Measurements from ENCODE around the gene EXOSC7. TPM values are rescaled to one million over a fixed set of nuclear protein-coding genes. Genes with fewer than 3 reads are reported as not detected.

The EXOSC7 gene
- total and polyA plus RNA-seq, 2 donors (not counting 1 experiment from before 2014, with no cell fraction given), result 25.5 to 40.0 TPM

- Histone ChIP-seq H3K4me1 (ENCODE audit: control insufficient read depth in 2 of 2, insufficient read depth in 2 of 2, low read length in 2 of 2) (peaks cover 23 to 33% of the 10 kb centered on the region in 2 donors), H3K36me3 (replicated peaks in 1 of 2; ENCODE audit: control extremely low read depth in 1 of 2, control insufficient read depth in 1 of 2, extremely low read depth in 1 of 2, insufficient read depth in 2 of 2, low read length in 1 of 2) (no peaks in the 10 kb centered on the region), H2AFZ (ENCODE audit: insufficient read depth, low read depth, low read length, poor library complexity, severe bottlenecking) (no peak overlapping the region), H3K79me2 (ENCODE audit: control insufficient read depth, insufficient read depth, low read length) (no peaks in the 10 kb centered on the region), H3K27me3 (replicated peaks in 1 of 4; ENCODE audit: control extremely low read depth in 1 of 4, control insufficient read depth in 3 of 4, insufficient read depth in 4 of 4, low read length in 3 of 4) (peaks cover 0 to 28% (median 9%) of the 10 kb centered on the region in 4 experiments), H3K9me3 (ENCODE audit: control extremely low read depth in 1 of 3, control insufficient read depth in 2 of 3, insufficient read depth in 1 of 3, low read length in 2 of 3) (peaks cover 0 to 5% (median 0%) of the 10 kb centered on the region in 3 donors), H3K4me2 (replicated peaks; ENCODE audit: low read depth, low read length, poor library complexity, severe bottlenecking) (peak overlapping the region; percentile 37), H3K27ac (ENCODE audit: low read length in 2 of 2) (no peak overlapping the region), H3K4me3 (ENCODE audit: control extremely low read depth in 1 of 5, extremely low read depth in 1 of 5, insufficient read depth in 1 of 5, low read depth in 2 of 5, low read length in 4 of 5) (no peak overlapping the region), H3K9ac (ENCODE audit: low read length) (no peak overlapping the region), H4K20me1 (ENCODE audit: control insufficient read depth, insufficient read depth, low read length, poor library complexity, severe bottlenecking) (no peaks in the 10 kb centered on the region)
- no peaks in the 10 kb centered on the region for H3K9me3 Mint-ChIP-seq (ENCODE audit: insufficient read depth)
- H3K27me3 Mint-ChIP-seq, result peaks cover 18% of the 10 kb centered on the region
- H3K27ac Mint-ChIP-seq, result no peak overlapping the region
- ChIA-PET CTCF (interaction anchor here (0.7 to 6.3 kb wide), 13 partner anchors 8 to 622 kb away, joined by 3 to 77 read pairs (median 5); partner anchors contain the start of genes EXOSC7 and ZDHHC3), POLR2A (interaction anchor here (0.7 kb wide), 1 partner anchor 1045 kb away, joined by 5 read pairs; no protein-coding TSS in a partner anchor)
- WGBS (ENCODE audit: insufficient coverage), result 3% methylated on average over 10 of the region's 11 CpGs
- no peak overlapping the region for H3K4me3 Mint-ChIP-seq
- TF ChIP-seq EZH2 (IDR thresholded peaks at IDR 0.05; ENCODE audit: borderline replicate concordance, insufficient read depth, low read depth, low read length, poor library complexity, severe bottlenecking) (no peak), CTCF (IDR thresholded peaks at IDR 0.05) (peak; percentile 89)
- DNase-seq (peak; percentile 91), ATAC-seq (ENCODE audit: low read depth) (peak; percentile 98)
- peaks cover 33% of the 10 kb centered on the region for H3K4me1 Mint-ChIP-seq
- intact Hi-C loops (cut with micrococcal nuclease), result loop anchor here (2.0 kb wide), 1 partner anchor 461 kb away; no protein-coding TSS in a partner anchor
Observed at GRCh38 chr3:45037720-45038455, 61.8 kb downstream of the EXOSC7 start.

- ATAC-seq (ENCODE audit: low read depth) (no peak), DNase-seq (no peak)
- TF ChIP-seq CTCF (IDR thresholded peaks at IDR 0.05) (no peak), EZH2 (IDR thresholded peaks at IDR 0.05; ENCODE audit: borderline replicate concordance, insufficient read depth, low read depth, low read length, poor library complexity, severe bottlenecking) (no peak)
- no peak overlapping the region for H3K4me2 ChIP-seq (replicated peaks; ENCODE audit: low read depth, low read length, poor library complexity, severe bottlenecking)
- H3K4me1 ChIP-seq (ENCODE audit: control insufficient read depth in 2 of 2, insufficient read depth in 2 of 2, low read length in 2 of 2), result peaks cover 5 to 13% of the 10 kb centered on the region in 2 donors
- no peaks in the 10 kb centered on the region for H3K79me2 ChIP-seq (ENCODE audit: control insufficient read depth, insufficient read depth, low read length)
- H3K4me3 ChIP-seq (ENCODE audit: control extremely low read depth in 1 of 5, extremely low read depth in 1 of 5, insufficient read depth in 1 of 5, low read depth in 2 of 5, low read length in 4 of 5), result no peak overlapping the region
- H3K9me3 Mint-ChIP-seq (ENCODE audit: insufficient read depth), result no peaks in the 10 kb centered on the region
- ChIA-PET CTCF (interaction anchor here (0.8 to 6.3 kb wide), 12 partner anchors 8 to 897 kb away, joined by 3 to 77 read pairs (median 7); no protein-coding TSS in a partner anchor), POLR2A (no interaction called here)
- no peaks in the 10 kb centered on the region for H3K36me3 ChIP-seq (replicated peaks in 1 of 2; ENCODE audit: control extremely low read depth in 1 of 2, control insufficient read depth in 1 of 2, extremely low read depth in 1 of 2, insufficient read depth in 2 of 2, low read length in 1 of 2)
- intact Hi-C loops (cut with micrococcal nuclease), result loop anchor here (5.0 kb wide), 1 partner anchor 886 kb away; no protein-coding TSS in a partner anchor
- no peak overlapping the region for H3K27ac Mint-ChIP-seq
- no peak overlapping the region for H3K27ac ChIP-seq (ENCODE audit: low read length in 2 of 2)
- no peak overlapping the region for H2AFZ ChIP-seq (ENCODE audit: insufficient read depth, low read depth, low read length, poor library complexity, severe bottlenecking)
- H3K27me3 Mint-ChIP-seq, result peaks cover 9% of the 10 kb centered on the region
- peaks cover 0 to 11% (median 4%) of the 10 kb centered on the region in 4 experiments for H3K27me3 ChIP-seq (replicated peaks in 1 of 4; ENCODE audit: control extremely low read depth in 1 of 4, control insufficient read depth in 3 of 4, insufficient read depth in 4 of 4, low read length in 3 of 4)
- no CpG with 5 or more reads among the region's 2 CpGs for WGBS (ENCODE audit: insufficient coverage)
- peaks cover 17% of the 10 kb centered on the region for H3K4me1 Mint-ChIP-seq
- H3K4me3 Mint-ChIP-seq, result no peak overlapping the region
- no peak overlapping the region for H3K9ac ChIP-seq (ENCODE audit: low read length)
- H4K20me1 ChIP-seq (ENCODE audit: control insufficient read depth, insufficient read depth, low read length, poor library complexity, severe bottlenecking), result no peaks in the 10 kb centered on the region
- H3K9me3 ChIP-seq (ENCODE audit: control extremely low read depth in 1 of 3, control insufficient read depth in 2 of 3, insufficient read depth in 1 of 3, low read length in 2 of 3), result no peaks in the 10 kb centered on the region
Observed at GRCh38 chr3:45041666-45042065, 65.6 kb downstream of the EXOSC7 start.
